Gastrocnemius medialis (tissue), 4 donors: ENCODE data around the gene TIAM2. TPM values are rescaled to one million over a fixed set of nuclear protein-coding genes. Genes with fewer than 3 reads are reported as not detected.
A peak's percentile ranks its signal among the peaks of the same experiment; 100 is the strongest.

ENCODE experiments used
- ATAC-seq, 2 donors: fragments of 150-250 bp; one replicate each; pipeline ENCODE4 v1.9.1; 2016
- DNase-seq, 2 donors: peaks; one replicate each; pipeline ENCODE4 v3.0.0-alpha.2; 2019
- H3K27ac ChIP-seq, 4 donors: fragments of 200-600 bp; sonication (generic); 1 replicate in 1 of 4; 2 replicates in 3 of 4; pipeline ENCODE4 v1.5.1; 2016 to 2018; ENCODE audit warnings: mild to moderate bottlenecking in 2 of 4, moderate library complexity in 1 of 4
- H3K27me3 ChIP-seq, 3 donors: fragments of 200-600 bp; sonication (generic) in 2 of 3; 1 replicate in 1 of 3; 2 replicates in 2 of 3; pipeline versions ENCODE4 v1.5.1 to v1.6.0; 2016 to 2019; ENCODE audit warnings: mild to moderate bottlenecking in 1 of 3, moderate library complexity in 1 of 3
- H3K36me3 ChIP-seq, 2 donors: fragments of 200-600 bp; sonication (generic) in 1 of 2; one replicate each; pipeline ENCODE4 v1.5.1; 2017 to 2018
- H3K4me1 ChIP-seq, 2 donors: fragments of 200-600 bp; sonication (generic) in 1 of 2; one replicate each; pipeline ENCODE4 v1.5.1; 2016 to 2017; ENCODE audit warnings: mild to moderate bottlenecking in 2 of 2
- H3K4me3 ChIP-seq, 4 donors: fragments of 200-600 bp; sonication (generic) in 3 of 4; 1 replicate in 1 of 4; 2 replicates in 3 of 4; pipeline ENCODE4 v1.5.1; 2016 to 2019; ENCODE audit warnings: mild to moderate bottlenecking in 2 of 4
- H3K9me3 ChIP-seq, 3 donors: fragments of 200-600 bp; sonication (generic) in 2 of 3; 1 replicate in 1 of 3; 2 replicates in 2 of 3; pipeline ENCODE4 v1.5.1; 2016 to 2019
- POLR2A ChIP-seq, 2 donors: fragments of 450-650 bp; IDR thresholded peaks; one replicate each; pipeline ENCODE4 v1.6.1; 2017; ENCODE audit warnings: antibody characterized with exemption in 2 of 2, mild to moderate bottlenecking in 2 of 2, moderate library complexity in 2 of 2
- in situ Hi-C, 4 donors: fragments of 200-750 bp; cut with MboI; loops; one replicate each; pipeline versions ENCODE4 v1.15.0 to v1.8.0; 2017; ENCODE audit warnings: low sequenced_read_pairs in 4 of 4
- intact Hi-C: fragments of 100-400 bp; cut with DNase I; formaldehyde crosslinking; loops from one replicate; pipeline ENCODE4 v1.15.1; 2023; ENCODE audit warnings: low total_unique reads
- total RNA-seq, 4 donors: library from RNA; depleted of rRNA; stranded (reverse); fragments of >200 nt; gene quantifications; one replicate each; pipeline versions ENCODE4 v1.1.0 to v1.2.3, GENCODE V29; 2016
- TF ChIP-seq, protein P1 (sequence below), 5 experiments: fragments of 450-650 bp in 3 of 5; fragments of 200-600 bp in 2 of 5; sonication (generic) in 2 of 5; IDR thresholded peaks in 4 of 5; conservative IDR thresholded peaks in 1 of 5; 1 replicate in 4 of 5; 2 replicates in 1 of 5; pipeline ENCODE4 v1.5.1; 2016 to 2019; ENCODE audit warnings: antibody characterized with exemption in 5 of 5, mild to moderate bottlenecking in 3 of 5, moderate library complexity in 3 of 5

The TIAM2 gene
- total RNA-seq, 4 donors from 2014 or later: 4.4 to 18.8 (median 13.6) TPM

GRCh38 chr6:155121294-155121693 is 126.2 kb downstream of the TIAM2 start:
- Histone ChIP-seq H3K4me3 (peak overlapping the region; percentile 14 to 37 (median 23)), H3K27me3 (no peaks in the 10 kb centered on the region), H3K36me3 (no peaks in the 10 kb centered on the region), H3K4me1 (peaks cover 0 to 3% of the 10 kb centered on the region in 2 donors), H3K27ac (peak overlapping the region in 1 of 4 donors; percentile 18), H3K9me3 (no peaks in the 10 kb centered on the region)
- intact Hi-C loops (no loop called here), in situ Hi-C loops (no loop called here)
- no peak for DNase-seq
- ATAC-seq: peak in 1 of 2 donors; percentile 15
- no peak for TF ChIP-seq POLR2A (IDR thresholded peaks at IDR 0.05)
- TF ChIP-seq, protein P1, sequence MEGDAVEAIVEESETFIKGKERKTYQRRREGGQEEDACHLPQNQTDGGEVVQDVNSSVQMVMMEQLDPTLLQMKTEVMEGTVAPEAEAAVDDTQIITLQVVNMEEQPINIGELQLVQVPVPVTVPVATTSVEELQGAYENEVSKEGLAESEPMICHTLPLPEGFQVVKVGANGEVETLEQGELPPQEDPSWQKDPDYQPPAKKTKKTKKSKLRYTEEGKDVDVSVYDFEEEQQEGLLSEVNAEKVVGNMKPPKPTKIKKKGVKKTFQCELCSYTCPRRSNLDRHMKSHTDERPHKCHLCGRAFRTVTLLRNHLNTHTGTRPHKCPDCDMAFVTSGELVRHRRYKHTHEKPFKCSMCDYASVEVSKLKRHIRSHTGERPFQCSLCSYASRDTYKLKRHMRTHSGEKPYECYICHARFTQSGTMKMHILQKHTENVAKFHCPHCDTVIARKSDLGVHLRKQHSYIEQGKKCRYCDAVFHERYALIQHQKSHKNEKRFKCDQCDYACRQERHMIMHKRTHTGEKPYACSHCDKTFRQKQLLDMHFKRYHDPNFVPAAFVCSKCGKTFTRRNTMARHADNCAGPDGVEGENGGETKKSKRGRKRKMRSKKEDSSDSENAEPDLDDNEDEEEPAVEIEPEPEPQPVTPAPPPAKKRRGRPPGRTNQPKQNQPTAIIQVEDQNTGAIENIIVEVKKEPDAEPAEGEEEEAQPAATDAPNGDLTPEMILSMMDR (IDR thresholded peaks at IDR 0.05 in 4 of 5, conservative IDR thresholded peaks at IDR 0.05 in 1 of 5): no peak

- peak in 1 of 2 donors; percentile 18 for DNase-seq
- ATAC-seq: peak; percentile 76
- Histone ChIP-seq H3K4me3 (peak overlapping the region; percentile 14 to 37 (median 23)), H3K27me3 (no peaks in the 10 kb centered on the region), H3K36me3 (no peaks in the 10 kb centered on the region), H3K9me3 (no peaks in the 10 kb centered on the region), H3K27ac (peak overlapping the region in 1 of 4 donors; percentile 18), H3K4me1 (peaks cover 0 to 3% of the 10 kb centered on the region in 2 donors)
- in situ Hi-C loops (no loop called here), intact Hi-C loops (no loop called here)
- TF ChIP-seq, protein P1 (IDR thresholded peaks at IDR 0.05 in 4 of 5, conservative IDR thresholded peaks at IDR 0.05 in 1 of 5): no peak
- TF ChIP-seq POLR2A (IDR thresholded peaks at IDR 0.05): no peak
These were observed 126.6 kb downstream of the TIAM2 start for GRCh38 chr6:155121699-155122098.

DNA sequence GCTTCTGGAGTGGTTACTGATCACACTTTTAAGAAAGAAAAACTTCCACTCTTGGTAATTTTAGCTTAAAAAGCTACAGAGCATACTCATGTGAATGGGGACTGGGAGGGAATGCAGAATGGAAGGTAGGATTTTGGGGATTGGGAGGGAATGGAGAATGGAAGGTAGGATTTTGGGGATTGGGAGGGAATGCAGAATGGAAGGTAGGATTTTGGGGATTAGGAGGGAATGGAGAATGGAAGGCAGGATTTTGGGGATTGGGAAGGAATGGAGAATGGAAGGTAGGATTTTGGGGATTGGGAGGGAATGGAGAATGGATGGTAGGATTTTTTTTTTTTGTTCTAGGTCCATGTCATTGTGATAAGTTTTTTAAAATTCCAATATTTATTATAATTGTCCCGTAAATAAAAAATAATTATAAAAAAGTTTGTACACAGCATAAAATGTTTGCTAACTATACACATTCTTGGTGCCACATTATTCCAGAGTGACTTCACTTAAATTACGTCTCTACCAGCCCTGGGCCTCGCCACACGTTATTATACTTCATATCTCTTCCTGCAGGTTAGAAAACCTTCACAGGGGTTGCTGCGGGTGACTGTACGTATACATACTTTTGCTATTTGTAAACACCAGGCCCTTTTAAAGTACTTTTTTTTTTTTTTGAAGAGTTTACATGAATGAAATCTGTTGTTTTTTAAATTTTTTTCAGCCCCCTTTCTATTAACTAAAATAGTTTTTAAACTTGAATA is 127.3 kb downstream of the TIAM2 start:
- Histone ChIP-seq H3K9me3 (no peaks in the 10 kb centered on the region), H3K36me3 (no peaks in the 10 kb centered on the region), H3K4me1 (peaks cover 0 to 3% of the 10 kb centered on the region in 2 donors), H3K4me3 (no peak overlapping the region), H3K27ac (no peak overlapping the region), H3K27me3 (no peaks in the 10 kb centered on the region)
- no peak for ATAC-seq
- DNase-seq: no peak
- in situ Hi-C loops (no loop called here), intact Hi-C loops (no loop called here)
- TF ChIP-seq POLR2A (IDR thresholded peaks at IDR 0.05): no peak
- TF ChIP-seq, protein P1 (IDR thresholded peaks at IDR 0.05 in 4 of 5, conservative IDR thresholded peaks at IDR 0.05 in 1 of 5): no peak

DNA sequence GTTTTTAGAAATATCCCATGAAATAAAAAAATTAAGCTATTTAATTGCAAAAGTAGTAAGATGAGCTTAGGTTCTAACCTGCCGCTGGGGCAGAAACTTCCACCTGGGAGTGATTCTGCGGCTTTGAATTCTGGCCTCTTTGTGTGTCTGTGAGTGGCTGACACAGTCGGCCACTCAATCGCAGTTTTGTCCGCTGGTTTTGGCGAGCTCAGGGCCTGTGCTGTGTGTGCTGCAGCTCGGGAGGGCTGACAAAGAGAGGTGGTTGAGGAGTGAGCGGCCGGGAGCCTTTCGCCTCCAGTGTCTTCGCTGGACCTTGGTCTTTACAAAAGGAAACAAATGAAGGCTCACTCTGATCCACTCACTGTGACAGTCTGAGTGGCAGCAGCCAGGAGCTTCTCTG is 128.4 kb downstream of the TIAM2 start:
- ATAC-seq (no peak), DNase-seq (no peak)
- H3K36me3 ChIP-seq: no peaks in the 10 kb centered on the region
- in situ Hi-C loops (no loop called here), intact Hi-C loops (no loop called here)
- H3K4me1 ChIP-seq: peaks cover 0 to 3% of the 10 kb centered on the region in 2 donors
- no peaks in the 10 kb centered on the region for H3K27me3 ChIP-seq
- TF ChIP-seq POLR2A (IDR thresholded peaks at IDR 0.05): no peak
- TF ChIP-seq, protein P1 (IDR thresholded peaks at IDR 0.05 in 4 of 5, conservative IDR thresholded peaks at IDR 0.05 in 1 of 5): no peak
- no peak overlapping the region for H3K4me3 ChIP-seq
- H3K9me3 ChIP-seq: no peaks in the 10 kb centered on the region
- H3K27ac ChIP-seq: no peak overlapping the region
